ENCODE measurements around the gene CFAP410.
"Not testable (repeated sequence)": the region's sequence is repeated elsewhere in the genome, so short reads cannot be mapped to it uniquely, and the experiment has no call there.

Gene CFAP410

DNA sequence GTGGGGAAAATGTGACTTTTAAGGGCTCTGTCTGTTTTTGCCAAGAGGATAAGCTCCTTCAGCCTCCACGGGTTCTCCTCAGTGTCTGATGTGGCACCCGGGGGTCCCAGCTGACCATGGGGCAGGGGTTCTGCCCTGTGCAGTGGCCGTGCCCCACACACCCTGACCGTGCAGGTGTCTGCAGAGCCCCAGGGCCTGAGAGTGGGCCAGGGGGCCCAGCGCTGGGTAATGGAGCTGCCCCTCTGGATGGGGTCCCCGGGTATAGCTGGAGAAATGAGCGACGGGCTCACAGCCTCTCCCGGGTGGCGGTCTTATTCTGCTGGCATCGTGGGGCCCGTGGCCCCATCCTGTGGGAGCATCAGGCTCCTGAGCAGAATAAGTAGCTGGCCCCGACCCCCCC lies 42.3 kb downstream of the CFAP410 start:
- DNase-seq: no peak

DNA sequence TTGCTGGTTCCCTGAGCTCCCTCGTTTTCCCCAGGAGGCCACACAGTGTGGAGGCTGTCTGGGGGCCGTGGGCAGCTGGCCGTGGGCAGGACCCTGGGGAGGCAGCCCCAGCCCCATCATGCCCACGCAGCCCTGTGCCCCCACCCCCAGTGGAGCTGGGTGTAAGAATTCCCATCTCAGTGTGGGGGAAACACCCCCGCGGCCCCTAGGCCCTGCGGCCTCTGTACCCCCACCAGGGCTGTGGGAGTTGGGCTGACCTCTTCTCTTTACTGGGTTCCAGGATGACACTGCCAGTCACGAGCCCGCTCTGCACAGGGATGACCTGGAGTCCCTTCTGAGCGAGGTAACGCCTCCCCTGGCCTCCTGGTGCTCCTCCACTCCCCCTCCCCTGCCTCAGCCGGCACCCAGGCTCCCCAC lies 43.1 kb downstream of the CFAP410 start:
- no peak for DNase-seq

DNA sequence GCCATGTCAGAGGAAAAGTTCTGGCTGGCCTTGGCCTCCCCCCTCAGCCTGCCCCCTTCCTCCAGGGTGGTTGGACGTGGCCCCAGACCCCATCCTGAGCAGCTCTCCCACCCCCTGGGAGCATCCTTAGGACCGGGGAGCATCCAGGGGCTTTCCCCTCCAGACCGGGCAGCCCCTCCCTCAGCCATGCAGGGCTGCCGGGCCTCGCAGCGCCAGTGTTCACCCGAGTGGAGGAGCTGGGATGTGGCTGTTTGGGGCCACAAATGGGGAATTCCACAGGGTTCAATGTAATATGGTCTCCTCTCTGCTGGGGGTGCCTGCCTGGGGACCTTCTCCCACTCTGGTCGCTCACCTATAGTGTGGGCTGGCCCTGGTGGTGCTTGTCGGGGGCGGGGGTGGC lies 43.5 kb downstream of the CFAP410 start:
- DNase-seq: no peak

DNA sequence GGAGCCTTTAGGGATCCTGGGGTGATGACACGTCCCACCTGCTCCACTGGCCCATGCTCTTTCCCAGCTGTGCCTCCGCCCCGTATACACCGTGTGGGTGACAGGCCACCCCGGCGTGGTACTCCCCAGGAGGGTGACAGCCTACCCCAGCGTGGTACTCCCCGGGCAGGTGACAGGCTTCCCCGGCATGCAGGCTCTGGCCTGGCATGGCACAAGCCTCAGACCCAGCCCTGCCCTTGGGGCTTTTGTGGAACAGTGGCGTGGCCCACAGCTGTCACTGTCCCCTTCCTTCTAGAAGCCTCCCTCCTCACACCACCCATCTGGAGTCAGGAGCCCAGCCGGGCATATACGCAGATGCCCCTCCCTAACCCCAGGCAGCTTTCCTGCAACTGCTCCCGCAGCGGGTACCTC lies 44.0 kb downstream of the CFAP410 start:
- no peak for DNase-seq

DNA sequence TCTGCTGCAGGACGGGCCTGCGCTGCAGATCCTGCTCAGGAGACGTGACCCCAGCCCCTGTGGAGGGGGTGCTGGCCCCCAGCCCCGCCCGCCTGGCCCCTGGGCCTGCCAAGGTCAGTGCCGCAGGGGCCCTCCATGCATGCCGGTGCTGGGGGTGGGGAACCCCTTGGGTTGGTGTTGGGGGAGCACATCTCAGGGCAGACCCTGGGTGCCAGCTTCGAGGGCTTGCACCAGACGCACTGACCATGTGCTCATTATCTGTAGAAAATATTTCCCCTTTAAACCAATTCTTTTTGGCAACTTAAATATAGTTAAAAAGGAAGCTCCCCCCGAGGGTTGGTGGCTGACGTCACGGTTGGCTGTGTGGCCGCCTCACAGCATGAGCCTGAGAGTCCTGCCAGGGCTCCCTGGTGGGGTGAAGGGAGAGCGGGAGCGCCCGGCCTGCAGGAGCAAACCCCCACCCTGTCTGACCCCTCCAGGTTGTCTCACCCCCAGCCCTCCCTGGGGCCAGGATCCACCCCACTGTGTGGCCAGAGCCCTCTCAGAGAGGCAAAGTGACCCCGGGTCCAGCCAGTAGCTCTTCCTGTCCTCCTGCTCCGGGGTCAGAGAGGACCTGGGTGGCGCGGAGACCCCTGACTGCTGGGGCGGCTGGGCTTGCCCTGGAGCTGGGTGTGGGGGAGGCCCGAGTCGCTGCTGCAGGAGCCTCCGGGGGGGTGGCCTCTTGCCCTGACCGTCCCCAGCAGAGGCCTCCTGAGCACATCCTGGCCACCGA lies 44.6 kb downstream of the CFAP410 start:
- no peak for DNase-seq

DNA sequence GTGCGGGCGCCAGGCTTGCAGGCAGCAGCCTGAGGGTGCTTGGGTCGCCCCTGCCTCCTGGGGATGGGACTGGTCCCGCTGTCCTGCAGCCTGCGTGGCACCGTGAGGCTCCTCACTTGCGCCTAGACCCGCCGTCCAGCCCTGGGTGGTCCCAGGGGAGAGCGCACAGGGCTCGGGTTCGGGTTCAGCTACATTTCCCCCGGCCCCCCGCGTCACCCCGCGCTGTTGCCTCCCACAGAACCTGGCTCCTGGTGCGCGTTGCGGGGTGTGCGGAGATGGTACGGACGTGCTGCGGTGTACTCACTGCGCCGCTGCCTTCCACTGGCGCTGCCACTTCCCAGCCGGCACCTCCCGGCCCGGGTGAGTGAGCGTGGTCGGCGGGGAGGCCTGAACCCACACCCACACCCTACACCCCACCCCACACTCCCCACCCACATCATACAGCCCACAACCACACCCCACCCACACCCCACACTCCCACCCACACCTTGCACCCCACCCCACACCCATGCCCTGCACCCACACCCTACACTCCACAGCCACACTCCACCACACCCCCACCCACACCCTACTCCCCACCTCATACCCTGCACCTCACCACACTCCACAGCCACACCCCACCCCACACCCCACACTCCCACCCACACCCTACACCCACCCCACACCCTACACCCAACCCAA lies 45.5 kb downstream of the CFAP410 start:
- no peak for DNase-seq

DNA sequence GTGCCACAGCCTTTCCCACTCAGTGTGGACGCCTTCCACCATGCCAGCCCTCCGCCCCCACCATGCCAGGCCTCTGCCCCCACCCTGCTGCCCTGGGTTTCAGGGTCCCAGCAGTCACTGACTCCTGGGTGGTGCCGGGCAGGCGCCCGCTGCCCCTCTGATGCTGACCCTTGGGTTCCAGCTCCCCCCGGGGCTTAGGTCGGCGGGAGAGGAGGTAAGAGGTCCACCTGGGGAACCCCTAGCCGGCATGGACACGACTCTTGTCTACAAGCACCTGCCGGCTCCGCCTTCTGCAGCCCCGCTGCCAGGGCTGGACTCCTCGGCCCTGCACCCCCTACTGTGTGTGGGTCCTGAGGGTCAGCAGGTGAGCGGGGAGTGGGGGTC lies 46.4 kb downstream of the CFAP410 start:
- no peak for DNase-seq

DNA sequence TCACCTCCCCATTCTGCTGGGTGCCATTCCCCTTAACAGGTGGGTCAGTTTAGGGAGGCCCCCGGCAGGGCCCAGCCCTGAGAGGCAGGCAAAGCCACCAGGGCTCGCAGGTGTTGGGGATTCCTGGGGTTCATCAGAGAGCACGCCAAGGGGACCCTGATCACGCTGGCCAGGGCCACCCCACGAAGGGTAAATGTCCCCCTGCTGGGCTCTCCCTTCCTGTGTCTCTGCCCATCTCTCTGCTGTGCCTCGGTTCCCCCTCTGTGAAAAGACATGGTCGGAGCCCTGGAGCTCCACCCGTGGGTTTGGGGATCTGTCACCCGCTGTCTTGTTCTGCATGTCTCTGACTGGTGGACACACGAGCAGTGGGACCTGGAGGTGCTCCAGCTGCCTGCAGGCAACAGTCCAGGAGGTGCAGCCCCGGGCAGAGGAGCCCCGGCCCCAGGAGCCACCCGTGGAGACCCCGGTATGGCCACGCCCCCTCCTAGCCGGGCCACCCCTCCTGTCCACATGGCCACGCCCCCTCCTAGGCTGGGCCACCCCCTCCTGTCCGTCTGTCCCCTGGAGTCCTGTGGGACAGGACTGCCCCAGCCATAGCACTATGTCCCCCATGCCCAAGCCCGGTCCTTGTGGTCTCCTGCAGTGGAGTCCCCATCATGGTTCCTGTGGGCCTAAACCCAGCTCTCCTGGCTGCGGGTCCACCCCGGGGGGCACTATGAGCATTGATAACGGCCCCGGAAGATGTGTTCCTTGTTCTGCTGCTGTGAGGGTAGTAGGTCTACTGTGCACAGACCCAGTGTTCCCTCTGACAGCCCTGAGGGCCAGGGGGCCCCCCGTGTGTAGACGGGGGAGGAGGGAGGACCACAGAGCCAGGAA lies 47.0 kb downstream of the CFAP410 start:
- DNase-seq: no peak

DNA sequence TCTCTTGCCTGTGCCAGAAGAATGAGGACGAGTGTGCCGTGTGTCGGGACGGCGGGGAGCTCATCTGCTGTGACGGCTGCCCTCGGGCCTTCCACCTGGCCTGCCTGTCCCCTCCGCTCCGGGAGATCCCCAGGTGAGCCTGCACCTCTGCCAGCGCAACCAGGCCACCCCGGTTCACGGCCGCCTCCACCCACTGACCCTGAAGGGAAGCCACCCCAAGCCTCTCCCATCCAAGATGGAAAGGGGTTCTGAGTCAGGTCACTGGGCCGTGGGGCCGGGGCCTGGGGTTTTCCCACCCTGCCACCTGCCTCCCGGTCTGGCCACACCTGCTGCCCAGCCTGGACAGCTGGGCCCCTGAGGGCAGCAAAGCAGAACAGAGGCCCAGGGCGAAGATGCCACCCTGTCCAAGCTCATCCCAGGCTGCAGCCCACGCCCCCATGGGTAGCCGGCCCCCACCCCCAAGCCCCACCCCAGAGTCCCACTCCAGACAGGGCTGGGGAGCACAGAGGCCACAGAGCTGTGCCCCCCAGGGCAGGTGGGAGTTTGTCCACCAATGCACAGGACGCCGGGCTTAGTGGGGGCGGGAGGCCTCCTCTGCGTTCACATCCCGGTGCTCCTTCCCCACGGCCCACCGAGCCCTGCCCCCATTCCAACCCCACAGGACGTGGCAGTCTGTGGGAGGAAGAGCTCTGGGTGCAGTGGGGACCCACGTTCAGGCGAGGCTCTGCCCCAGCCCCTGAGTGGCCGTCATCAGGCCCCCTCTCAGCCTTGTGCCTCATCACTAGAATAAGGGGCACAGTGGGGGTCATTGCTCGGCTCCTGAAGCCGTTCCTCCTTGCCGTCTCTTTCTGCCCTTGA lies 47.9 kb downstream of the CFAP410 start:
- no peak for DNase-seq

DNA sequence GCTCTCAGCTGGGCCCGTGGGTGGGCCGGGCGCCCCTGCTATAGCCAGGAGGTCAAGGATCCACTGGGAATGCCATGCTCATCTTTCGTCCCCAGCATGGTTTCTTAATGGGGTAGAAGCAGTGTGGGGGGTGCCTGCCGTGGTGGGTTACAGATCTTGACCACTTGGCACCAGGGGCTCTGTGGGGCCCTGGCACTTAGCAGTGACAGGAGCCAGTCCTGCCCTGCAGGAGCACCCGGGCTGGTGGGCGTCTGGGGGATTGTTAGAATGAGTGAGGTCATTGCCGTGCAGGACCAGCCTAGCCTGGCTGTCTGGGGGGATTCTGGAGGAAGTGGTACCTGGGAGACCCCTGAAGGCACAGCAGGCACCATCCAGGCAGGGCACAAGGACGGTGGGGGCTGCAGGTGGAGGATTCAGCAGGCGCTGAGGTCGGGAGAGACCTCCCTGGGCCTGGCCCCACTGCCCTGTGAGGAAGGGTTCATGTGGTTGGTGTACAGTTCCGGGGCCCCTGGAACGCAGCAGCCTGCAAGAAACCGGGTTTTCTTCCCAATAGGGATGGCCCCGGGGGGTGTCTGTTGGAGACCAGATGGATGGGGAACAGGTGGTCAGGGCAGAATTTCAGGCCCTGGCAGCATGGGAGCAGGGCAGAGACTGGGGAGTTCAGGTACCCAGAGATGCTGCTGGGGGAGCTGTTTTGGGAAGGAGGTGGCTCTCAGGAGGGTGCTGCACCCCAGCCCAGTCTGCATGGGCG lies 48.7 kb downstream of the CFAP410 start:
- DNase-seq: no peak

DNA sequence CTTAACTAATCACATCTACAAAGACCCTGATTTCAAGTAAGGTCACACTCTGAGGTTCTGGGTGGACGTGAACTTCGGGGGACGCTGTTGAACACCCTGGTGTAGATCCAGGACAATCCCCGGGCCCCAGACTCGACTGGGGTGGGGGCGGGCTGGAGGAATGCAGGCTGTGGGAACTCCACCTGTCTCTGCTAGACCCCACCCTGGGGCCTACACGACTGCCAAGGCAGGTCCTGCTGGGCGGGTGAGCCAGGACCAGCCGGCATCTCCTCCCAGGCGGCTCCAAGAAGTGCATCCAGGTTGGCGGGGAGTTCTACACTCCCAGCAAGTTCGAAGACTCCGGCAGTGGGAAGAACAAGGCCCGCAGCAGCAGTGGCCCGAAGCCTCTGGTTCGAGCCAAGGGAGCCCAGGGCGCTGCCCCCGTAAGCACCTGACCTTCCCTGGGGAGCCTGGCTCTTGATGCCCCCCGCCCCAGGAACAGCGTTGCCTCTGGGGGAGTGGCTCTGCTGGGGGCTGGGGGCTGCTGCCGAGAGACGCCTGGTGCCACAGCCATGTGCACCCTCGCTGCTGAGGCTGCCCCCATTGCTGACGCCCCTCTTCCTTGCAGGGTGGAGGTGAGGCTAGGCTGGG lies 49.7 kb downstream of the CFAP410 start:
- no peak for DNase-seq

DNA sequence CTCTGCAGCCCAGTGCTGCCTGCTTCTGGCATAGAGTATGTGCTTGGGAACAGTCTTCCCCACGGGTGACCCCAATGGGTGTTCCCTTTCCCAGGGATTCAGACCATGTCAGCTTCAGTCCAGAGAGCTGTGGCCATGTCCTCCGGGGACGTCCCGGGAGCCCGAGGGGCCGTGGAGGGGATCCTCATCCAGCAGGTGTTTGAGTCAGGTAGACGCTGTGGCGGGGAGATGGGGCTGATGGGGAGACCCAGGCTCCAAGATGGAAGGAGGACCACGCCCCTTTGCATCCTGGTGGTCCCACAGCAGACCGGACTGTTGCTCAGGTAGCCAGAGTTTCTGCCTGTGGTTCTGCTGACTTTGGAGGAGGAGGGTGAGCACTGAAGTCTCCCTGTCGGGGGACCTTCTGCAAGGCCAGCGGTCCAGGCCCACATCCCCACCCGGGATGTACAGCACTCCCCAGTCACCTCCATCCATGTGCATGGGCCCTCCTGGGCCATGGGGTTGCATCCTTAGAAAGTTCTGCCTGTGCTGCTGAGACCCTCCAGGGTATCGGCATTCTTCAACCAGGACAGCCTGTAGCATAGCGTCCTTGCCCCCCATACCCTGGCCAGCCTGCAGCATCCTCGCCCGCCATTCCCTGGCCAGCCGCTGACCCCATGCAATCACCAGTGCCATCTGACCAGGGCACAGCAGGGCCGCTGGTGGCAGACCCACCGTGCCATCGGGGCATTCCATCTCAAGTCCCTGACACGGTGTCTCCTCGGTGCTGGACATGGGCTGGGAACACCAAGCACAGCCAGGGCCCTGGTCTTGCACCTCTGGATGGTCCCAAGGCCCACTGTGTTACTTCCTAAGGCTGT lies 50.7 kb downstream of the CFAP410 start:
- no peak for DNase-seq

DNA sequence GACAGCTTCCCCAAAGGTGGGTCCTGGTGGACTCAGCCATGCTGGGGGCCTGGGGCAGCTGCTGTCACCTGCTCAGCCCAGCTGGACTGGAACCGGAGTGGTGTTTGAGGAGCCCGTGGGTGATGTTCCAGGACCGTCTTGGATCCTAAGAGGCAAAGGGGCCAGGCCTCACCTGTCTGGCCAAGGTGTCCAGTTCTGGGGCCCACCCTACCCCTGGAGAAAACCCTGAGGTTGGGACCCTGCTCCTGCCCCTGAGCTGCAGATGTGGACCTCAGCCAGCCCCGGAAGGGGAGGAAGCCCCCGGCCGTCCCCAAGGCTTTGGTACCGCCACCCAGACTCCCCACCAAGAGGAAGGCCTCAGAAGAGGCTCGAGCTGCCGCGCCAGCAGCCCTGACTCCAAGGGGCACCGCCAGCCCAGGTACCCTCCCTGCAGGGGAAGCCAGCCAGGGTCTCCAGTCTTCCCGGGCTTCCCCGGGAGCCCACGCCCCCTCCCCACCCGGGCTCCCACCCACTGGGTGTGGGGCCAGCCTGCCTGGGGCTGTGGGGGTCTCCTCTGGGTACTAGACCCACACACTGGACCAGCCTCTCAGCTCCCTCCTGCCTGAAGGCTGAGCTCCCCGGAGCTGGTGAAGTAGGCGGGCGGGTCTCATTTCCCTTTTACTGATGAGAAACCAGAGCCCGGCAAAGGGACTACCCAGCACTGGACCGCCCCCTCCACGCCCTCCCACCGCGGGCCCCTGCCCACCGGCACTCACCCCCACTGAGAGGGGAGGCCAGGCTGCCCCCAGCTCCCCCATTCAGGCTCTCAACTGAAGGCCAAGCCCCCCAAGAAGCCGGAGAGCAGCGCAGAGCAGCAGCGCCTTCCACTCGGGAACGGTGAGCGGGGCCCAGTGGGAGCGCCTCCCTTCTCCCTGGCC lies 52.2 kb downstream of the CFAP410 start:
- no peak for DNase-seq

DNA sequence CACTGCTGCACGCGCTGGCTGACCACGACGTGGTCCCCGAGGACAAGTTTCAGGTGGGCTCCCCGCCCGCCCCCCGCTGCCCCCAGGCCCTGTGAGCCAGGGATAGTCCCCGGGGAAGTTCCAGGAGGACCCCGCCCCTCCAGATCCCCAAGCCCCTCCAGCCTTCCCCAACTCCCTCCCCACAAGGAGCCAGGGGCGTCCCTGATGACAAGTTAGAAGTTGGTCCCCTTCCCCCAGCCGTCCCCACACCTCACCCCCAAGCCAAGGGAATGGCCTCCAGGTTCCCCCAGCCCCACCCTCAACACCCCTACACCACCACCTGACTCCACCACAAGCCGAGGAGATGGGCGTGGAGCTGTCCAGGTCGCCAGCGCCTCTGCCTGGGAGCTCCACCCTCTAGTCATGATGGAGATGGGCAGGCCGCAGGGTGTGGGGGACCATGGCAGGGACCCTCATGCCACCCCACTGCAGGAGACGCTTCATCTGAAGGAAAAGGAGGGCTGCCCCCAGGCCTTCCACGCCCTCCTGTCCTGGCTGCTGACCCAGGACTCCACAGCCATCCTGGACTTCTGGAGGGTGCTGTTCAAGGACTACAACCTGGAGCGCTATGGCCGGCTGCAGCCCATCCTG lies 53.0 kb downstream of the CFAP410 start:
- DNase-seq: no peak

DNA sequence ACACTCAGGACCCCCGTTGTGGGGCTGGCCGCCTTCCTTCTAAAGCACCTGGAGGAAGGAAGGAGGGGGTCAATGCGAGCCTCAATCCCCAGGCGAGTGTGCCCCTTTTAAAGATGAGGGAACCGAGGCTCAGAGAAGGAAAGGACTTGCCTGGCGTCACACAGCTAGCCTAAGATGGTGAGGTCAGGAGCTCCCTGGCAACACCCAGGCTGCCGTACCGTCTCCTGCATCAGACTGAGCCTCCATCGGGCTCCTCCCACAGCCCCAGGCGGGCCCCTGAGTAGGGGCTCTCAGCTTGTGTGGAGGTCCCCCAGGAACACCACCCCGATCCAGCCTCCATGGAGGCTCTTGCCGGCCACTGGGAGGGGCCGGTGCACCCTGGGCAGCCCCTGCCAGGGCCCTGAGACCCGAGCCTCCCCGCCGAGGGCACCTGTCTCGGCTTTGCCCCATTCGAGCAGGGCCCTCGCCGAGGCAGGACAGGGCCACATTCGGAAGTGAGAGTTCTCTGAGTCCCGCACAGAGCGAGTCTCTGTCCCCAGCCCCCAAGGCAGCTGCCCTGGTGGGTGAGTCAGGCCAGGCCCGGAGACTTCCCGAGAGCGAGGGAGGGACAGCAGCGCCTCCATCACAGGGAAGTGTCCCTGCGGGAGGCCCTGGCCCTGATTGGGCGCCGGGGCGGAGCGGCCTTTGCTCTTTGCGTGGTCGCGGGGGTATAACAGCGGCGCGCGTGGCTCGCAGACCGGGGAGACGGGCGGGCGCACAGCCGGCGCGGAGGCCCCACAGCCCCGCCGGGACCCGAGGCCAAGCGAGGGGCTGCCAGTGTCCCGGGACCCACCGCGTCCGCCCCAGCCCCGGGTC lies 53.8 kb downstream of the CFAP410 start, which contains the start of gene AIRE:
Gene AIRE (plus strand): TSS at position 739 of the 855 bp plus-strand sequence. CDS start 131 bp downstream, outside the sequence.
- peak; percentile 88 for DNase-seq

DNA sequence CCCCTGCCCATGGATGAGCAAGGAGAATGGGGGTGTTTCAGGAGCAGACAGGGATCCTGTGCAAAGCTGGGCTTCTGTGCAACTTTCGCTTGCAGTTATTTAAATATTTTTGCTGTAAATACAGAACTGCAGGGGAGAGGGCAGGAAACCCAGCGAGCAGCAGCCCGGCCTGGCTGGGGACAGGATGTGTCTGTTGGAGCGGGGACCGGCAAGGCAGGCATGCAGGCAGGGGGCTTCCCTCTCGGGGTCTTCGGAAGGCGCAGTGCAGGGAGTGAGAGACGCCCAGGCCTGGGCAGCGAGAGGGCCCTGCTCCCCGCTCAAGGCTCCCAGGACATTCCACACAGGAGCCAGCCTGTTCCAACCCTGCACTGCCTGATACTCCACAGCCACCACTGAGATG lies 55.2 kb downstream of the CFAP410 start:
- no peak for DNase-seq

DNA sequence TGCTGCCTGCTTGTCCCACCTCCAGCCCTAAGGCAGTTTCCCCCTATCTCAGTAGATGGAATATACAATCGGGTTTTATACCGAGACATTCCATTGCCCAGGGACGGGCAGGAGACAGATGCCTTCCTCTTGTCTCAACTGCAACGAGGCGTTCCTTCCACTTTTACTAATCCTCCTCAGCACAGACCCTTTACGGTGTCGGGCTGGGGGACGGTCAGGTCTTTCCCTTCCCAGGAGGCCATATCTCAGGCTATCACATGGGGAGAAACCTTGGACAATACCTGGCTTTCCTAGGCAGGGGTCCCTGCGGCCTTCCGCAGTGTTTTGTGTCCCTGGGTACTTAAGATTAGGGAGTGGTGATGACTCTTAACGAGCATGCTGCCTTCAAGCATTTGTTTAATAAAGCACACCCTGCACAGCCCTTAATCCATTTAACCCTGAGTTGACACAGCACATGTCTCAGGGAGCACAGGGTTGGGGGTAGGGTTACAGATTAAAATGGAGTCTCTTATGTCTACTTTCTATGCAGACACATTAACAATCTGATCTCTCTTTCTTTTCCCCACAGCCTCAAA lies 55.9 kb downstream of the CFAP410 start:
- DNase-seq: not testable (repeated sequence)

Measured in islet precursor cell (in vitro differentiated cells).